GM21390 (cell line): ENCODE data around the gene MAP3K12.

Source experiments
- ATAC-seq: cut with Tn5 transposase; IDR thresholded peaks from one replicate; pipeline ENCODE4 v1.9.1; 2021; ENCODE audit not compliant: unreplicated experiment

MAP3K12 gene

GRCh38 chr12:53510181-53510812 lies 11.0 kb upstream of the MAP3K12 start:
- no peak for ATAC-seq

- peak; percentile 91 for ATAC-seq
Measured at GRCh38 chr12:53508534-53509170, 9.4 kb upstream of the MAP3K12 start.

GRCh38 chr12:53507603-53507885 lies 8.3 kb upstream of the MAP3K12 start:
- ATAC-seq: no peak

GRCh38 chr12:53506881-53507602 lies 7.8 kb upstream of the MAP3K12 start, which contains the start of gene NPFF:
NPFF (minus strand) TSS chr12:53507484; CDS start chr12:53507474, 10 bp downstream.
- ATAC-seq: no peak

- no peak for ATAC-seq
Measured at GRCh38 chr12:53506450-53506785, 7.2 kb upstream of the MAP3K12 start.

- no peak for ATAC-seq
Measured at GRCh38 chr12:53505555-53506449, 6.5 kb upstream of the MAP3K12 start.

- no peak for ATAC-seq
Measured at GRCh38 chr12:53505086-53505485, 5.8 kb upstream of the MAP3K12 start.

GRCh38 chr12:53504004-53504920 lies 5.0 kb upstream of the MAP3K12 start:
- ATAC-seq: no peak

- no peak for ATAC-seq
Measured at GRCh38 chr12:53502983-53503728, 3.9 kb upstream of the MAP3K12 start.

GRCh38 chr12:53502331-53502730 lies 3.1 kb upstream of the MAP3K12 start:
- ATAC-seq: no peak

GRCh38 chr12:53501615-53502181 lies 2.4 kb upstream of the MAP3K12 start:
- ATAC-seq: no peak

GRCh38 chr12:53500776-53501614 lies 1.7 kb upstream of the MAP3K12 start, which contains the start of gene TARBP2:
TARBP2 (plus strand) TSS chr12:53501283; CDS start chr12:53501409, 126 bp downstream.
- ATAC-seq: peak; percentile 74

GRCh38 chr12:53500142-53500775 lies 1.0 kb upstream of the MAP3K12 start:
- no peak for ATAC-seq

GRCh38 chr12:53498235-53498630 lies 1.0 kb downstream of the MAP3K12 start:
- ATAC-seq: no peak

GRCh38 chr12:53497461-53497860 lies 1.8 kb downstream of the MAP3K12 start:
- no peak for ATAC-seq

GRCh38 chr12:53496752-53497032 lies 2.6 kb downstream of the MAP3K12 start:
- no peak for ATAC-seq

GRCh38 chr12:53495903-53496751 lies 3.1 kb downstream of the MAP3K12 start:
- ATAC-seq: no peak
